Measurements from ENCODE around the gene TMEM131L.

Gene TMEM131L

GRCh38 chr4:153523164-153523796 lies 57.1 kb downstream of the TMEM131L start:
- DNase-seq: no peak

GRCh38 chr4:153523941-153524386 lies 57.8 kb downstream of the TMEM131L start:
- no peak for DNase-seq

- DNase-seq: no peak
These were observed 58.5 kb downstream of the TMEM131L start for GRCh38 chr4:153524682-153525081.

GRCh38 chr4:153527690-153528089 lies 61.5 kb downstream of the TMEM131L start:
- no peak for DNase-seq

- DNase-seq: no peak
These were observed 62.7 kb downstream of the TMEM131L start for GRCh38 chr4:153528705-153529485.

- DNase-seq: no peak
These were observed 63.5 kb downstream of the TMEM131L start for GRCh38 chr4:153529646-153530045.

GRCh38 chr4:153530284-153530999 lies 64.3 kb downstream of the TMEM131L start:
- no peak for DNase-seq

GRCh38 chr4:153531000-153531358 lies 64.8 kb downstream of the TMEM131L start:
- DNase-seq: no peak

GRCh38 chr4:153531976-153532626 lies 65.9 kb downstream of the TMEM131L start:
- no peak for DNase-seq

- no peak for DNase-seq
These were observed 66.5 kb downstream of the TMEM131L start for GRCh38 chr4:153532636-153533035.

GRCh38 chr4:153533387-153533786 lies 67.2 kb downstream of the TMEM131L start:
- DNase-seq: no peak

GRCh38 chr4:153534792-153535629 lies 68.9 kb downstream of the TMEM131L start:
- no peak for DNase-seq

- no peak for DNase-seq
These were observed 69.8 kb downstream of the TMEM131L start for GRCh38 chr4:153535772-153536513.

GRCh38 chr4:153537493-153537960 lies 71.4 kb downstream of the TMEM131L start:
- DNase-seq: no peak

- no peak for DNase-seq
These were observed 72.6 kb downstream of the TMEM131L start for GRCh38 chr4:153538487-153539357.

- DNase-seq: no peak
These were observed 73.3 kb downstream of the TMEM131L start for GRCh38 chr4:153539422-153539821.

- no peak for DNase-seq
These were observed 75.4 kb downstream of the TMEM131L start for GRCh38 chr4:153541456-153542096.

- DNase-seq: no peak
These were observed 76.0 kb downstream of the TMEM131L start for GRCh38 chr4:153542131-153542530.

GRCh38 chr4:153542834-153543233 lies 76.7 kb downstream of the TMEM131L start:
- no peak for DNase-seq

- no peak for DNase-seq
These were observed 77.2 kb downstream of the TMEM131L start for GRCh38 chr4:153543351-153543750.
